Loucy (cell line): ENCODE measurements around the gene CACNA1S.

Source experiments
- EZH2phosphoT487 ChIP-seq: fragments of 200-600 bp; IDR thresholded peaks from 2 replicates; pipeline ENCODE4 v1.6.1; 2018; ENCODE audit warnings: antibody characterized with exemption, mild to moderate bottlenecking, moderate library complexity, borderline replicate concordance
- TF ChIP-seq, protein P1 (sequence below): fragments of 200-600 bp; sonication (generic); conservative IDR thresholded peaks from 2 replicates; pipeline ENCODE4 v1.5.1; 2014; ENCODE audit warnings: mild to moderate bottlenecking, antibody characterized with exemption, low read length

DNA sequence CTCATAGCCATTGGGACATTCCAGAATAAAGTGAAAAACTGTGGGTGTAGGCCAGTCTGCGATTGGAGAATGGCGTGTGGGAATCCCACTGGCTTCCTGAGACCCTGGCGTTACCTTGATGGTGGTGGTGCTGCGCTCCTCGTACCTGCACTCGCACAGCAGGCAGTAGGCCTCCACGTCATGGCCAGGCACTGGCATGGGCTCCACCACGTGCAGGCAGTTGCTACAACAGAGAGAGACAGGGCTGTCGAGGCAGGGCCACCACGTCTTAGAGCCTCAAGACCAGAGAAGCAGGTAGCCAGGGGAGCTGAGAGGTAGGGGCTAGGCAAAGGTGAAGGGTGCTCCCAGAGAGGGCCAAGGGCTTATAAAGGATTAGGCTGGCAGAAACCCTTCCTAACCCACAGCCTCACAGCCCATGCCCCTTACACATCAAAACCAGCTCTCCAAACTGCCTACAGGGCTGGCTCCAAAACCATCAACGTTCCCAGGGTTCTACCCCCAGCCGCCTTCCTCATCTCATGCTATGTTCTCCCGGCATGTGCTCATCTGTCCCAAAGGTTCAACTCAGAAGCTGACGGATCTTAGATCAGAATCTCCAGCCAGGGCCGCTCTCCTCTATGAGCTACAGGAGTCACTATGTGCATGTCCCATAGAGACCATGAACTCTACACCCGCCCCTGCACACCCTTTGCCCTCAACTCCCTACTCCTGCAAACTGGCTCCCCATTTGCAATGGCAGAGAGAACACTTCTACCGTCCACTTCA, 34.6 kb upstream of the CACNA1S start:
- TF ChIP-seq, protein P1, sequence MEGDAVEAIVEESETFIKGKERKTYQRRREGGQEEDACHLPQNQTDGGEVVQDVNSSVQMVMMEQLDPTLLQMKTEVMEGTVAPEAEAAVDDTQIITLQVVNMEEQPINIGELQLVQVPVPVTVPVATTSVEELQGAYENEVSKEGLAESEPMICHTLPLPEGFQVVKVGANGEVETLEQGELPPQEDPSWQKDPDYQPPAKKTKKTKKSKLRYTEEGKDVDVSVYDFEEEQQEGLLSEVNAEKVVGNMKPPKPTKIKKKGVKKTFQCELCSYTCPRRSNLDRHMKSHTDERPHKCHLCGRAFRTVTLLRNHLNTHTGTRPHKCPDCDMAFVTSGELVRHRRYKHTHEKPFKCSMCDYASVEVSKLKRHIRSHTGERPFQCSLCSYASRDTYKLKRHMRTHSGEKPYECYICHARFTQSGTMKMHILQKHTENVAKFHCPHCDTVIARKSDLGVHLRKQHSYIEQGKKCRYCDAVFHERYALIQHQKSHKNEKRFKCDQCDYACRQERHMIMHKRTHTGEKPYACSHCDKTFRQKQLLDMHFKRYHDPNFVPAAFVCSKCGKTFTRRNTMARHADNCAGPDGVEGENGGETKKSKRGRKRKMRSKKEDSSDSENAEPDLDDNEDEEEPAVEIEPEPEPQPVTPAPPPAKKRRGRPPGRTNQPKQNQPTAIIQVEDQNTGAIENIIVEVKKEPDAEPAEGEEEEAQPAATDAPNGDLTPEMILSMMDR = no peak
- no peak for TF ChIP-seq EZH2phosphoT487
